Neuronal stem cell (in vitro differentiated cells): ENCODE measurements around the gene TSHZ2.

ENCODE experiments used
- DNase-seq: peaks from one replicate; pipeline ENCODE4 v3.0.0-alpha.2; 2013; ENCODE audit warnings: low spot score
- H2AFZ ChIP-seq: one replicate; pipeline ENCODE4 v1.6.1; 2013; ENCODE audit warnings: mild to moderate bottlenecking, low read length, inconsistent platforms
- H2AK5ac ChIP-seq: 2 replicates; pipeline ENCODE4 v1.6.1; 2013; ENCODE audit warnings: low read depth, mild to moderate bottlenecking, inconsistent platforms, low read length, moderate library complexity, mixed read lengths
- H2BK120ac ChIP-seq: 2 replicates; pipeline ENCODE4 v1.6.1; 2013; ENCODE audit warnings: low read depth, mild to moderate bottlenecking, inconsistent platforms, low read length, moderate library complexity, mixed read lengths
- H2BK12ac ChIP-seq: one replicate; pipeline ENCODE4 v1.6.1; 2013; ENCODE audit warnings: low read length, inconsistent platforms
- H2BK15ac ChIP-seq: 2 replicates; pipeline ENCODE4 v1.6.1; 2013; ENCODE audit warnings: mild to moderate bottlenecking, low read length, inconsistent platforms, mixed read lengths
- H2BK5ac ChIP-seq: one replicate; pipeline ENCODE4 v1.6.1; 2013; ENCODE audit warnings: inconsistent platforms, mild to moderate bottlenecking, low read length, moderate library complexity
- H3K14ac ChIP-seq: one replicate; pipeline ENCODE4 v1.6.1; 2013; ENCODE audit warnings: low read length, inconsistent platforms
- H3K18ac ChIP-seq: 2 replicates; pipeline ENCODE4 v1.6.1; 2013; ENCODE audit warnings: low read length, inconsistent platforms
- H3K23ac ChIP-seq: 2 replicates; pipeline ENCODE4 v1.6.1; 2013; ENCODE audit warnings: low read depth, mild to moderate bottlenecking, mixed read lengths, low read length, inconsistent platforms; ENCODE audit not compliant: poor library complexity
- H3K27ac ChIP-seq: replicated peaks from 3 replicates; pipeline ENCODE4 v1.5.1; 2013; ENCODE audit warnings: low read length, inconsistent platforms
- H3K27me3 ChIP-seq, 3 experiments: 2 replicates each; pipeline ENCODE4 v1.6.1; 2013; ENCODE audit warnings: low read length in 3 of 3, mild to moderate bottlenecking in 2 of 3, inconsistent platforms in 1 of 3, low read depth in 1 of 3, mixed read lengths in 1 of 3, moderate library complexity in 1 of 3; ENCODE audit not compliant: control insufficient read depth in 3 of 3, insufficient read depth in 3 of 3
- H3K36me3 ChIP-seq, 2 donors: replicated peaks in 1 of 2; 2 replicates each; pipeline ENCODE4 v1.6.1; 2013; ENCODE audit warnings: low read length in 2 of 2; ENCODE audit not compliant: control insufficient read depth in 2 of 2, insufficient read depth in 2 of 2
- H3K4ac ChIP-seq: 2 replicates; pipeline ENCODE4 v1.6.1; 2013; ENCODE audit warnings: inconsistent platforms, mild to moderate bottlenecking, low read length, moderate library complexity
- H3K4me1 ChIP-seq, 2 donors: 1 replicate in 1 of 2; 2 replicates in 1 of 2; pipeline ENCODE4 v1.6.1; 2013; ENCODE audit warnings: low read length in 2 of 2, low read depth in 1 of 2; ENCODE audit not compliant: control insufficient read depth in 2 of 2, insufficient read depth in 1 of 2
- H3K4me2 ChIP-seq: one replicate; pipeline ENCODE4 v1.6.1; 2013; ENCODE audit warnings: mild to moderate bottlenecking, low read length, inconsistent platforms; ENCODE audit not compliant: insufficient read depth, poor library complexity, severe bottlenecking
- H3K4me3 ChIP-seq, 2 donors: 2 replicates each; pipeline ENCODE4 v1.5.1; 2013; ENCODE audit warnings: low read length in 2 of 2, mild to moderate bottlenecking in 2 of 2, inconsistent platforms in 1 of 2, moderate library complexity in 1 of 2
- H3K79me1 ChIP-seq: one replicate; pipeline ENCODE4 v1.6.1; 2013; ENCODE audit warnings: low read depth, mild to moderate bottlenecking, inconsistent platforms, low read length, moderate library complexity
- H3K9ac ChIP-seq: one replicate; pipeline ENCODE4 v1.6.1; 2013; ENCODE audit warnings: mild to moderate bottlenecking, low read depth, low read length, inconsistent platforms; ENCODE audit not compliant: poor library complexity
- H3K9me3 ChIP-seq, 2 donors: replicated peaks in 1 of 2; 2 replicates each; pipeline versions ENCODE3 to v1.6.1; 2013; ENCODE audit warnings: low read length in 2 of 2, mild to moderate bottlenecking in 2 of 2, inconsistent platforms in 1 of 2, low read depth in 1 of 2, mixed read lengths in 1 of 2, moderate library complexity in 1 of 2; ENCODE audit not compliant: control insufficient read depth in 2 of 2, insufficient read depth in 1 of 2
- H4K8ac ChIP-seq: one replicate; pipeline ENCODE4 v1.6.1; 2013; ENCODE audit warnings: low read depth, mild to moderate bottlenecking, inconsistent platforms, low read length, moderate library complexity
- H4K91ac ChIP-seq: one replicate; pipeline ENCODE4 v1.6.1; 2013; ENCODE audit warnings: low read length, low read depth, mild to moderate bottlenecking, inconsistent platforms; ENCODE audit not compliant: poor library complexity
- WGBS, 2 donors: extraction: QIAGEN DNeasy Blood & Tissue Kit; methylation state at CpG; one replicate each; pipeline ENCODE4 v1.1.7; 2013; ENCODE audit warnings: missing lambda C conversion rate in 2 of 2, mixed read lengths in 1 of 2; ENCODE audit not compliant: insufficient read length in 2 of 2, insufficient replicate concordance in 1 of 2; ENCODE audit errors: extremely low coverage in 2 of 2; 5-methylcytosine and 5-hydroxymethylcytosine counted together

TSHZ2 gene

DNA sequence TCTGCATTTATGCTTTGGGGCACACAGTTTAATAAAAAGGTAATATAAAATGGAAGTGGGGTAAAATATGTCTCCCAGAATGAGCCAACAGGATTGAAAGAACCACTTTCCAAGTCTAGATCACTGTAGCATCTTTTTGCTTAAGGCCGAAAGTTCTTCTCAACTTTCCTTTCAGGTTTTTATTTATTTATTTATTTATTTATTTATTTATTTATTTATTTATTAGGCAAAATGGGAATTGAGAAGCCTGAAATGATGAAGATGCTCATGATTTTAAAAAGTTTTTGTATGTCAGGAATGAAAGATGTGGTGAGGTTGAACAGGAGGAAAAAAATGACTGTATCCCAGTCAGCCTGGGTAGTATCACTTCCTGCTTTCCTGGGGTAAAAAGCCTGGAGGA is 24.0 kb downstream of the TSHZ2 start:
- no peak for DNase-seq
- H3K27me3 ChIP-seq: no peaks in the 10 kb centered on the region

DNA sequence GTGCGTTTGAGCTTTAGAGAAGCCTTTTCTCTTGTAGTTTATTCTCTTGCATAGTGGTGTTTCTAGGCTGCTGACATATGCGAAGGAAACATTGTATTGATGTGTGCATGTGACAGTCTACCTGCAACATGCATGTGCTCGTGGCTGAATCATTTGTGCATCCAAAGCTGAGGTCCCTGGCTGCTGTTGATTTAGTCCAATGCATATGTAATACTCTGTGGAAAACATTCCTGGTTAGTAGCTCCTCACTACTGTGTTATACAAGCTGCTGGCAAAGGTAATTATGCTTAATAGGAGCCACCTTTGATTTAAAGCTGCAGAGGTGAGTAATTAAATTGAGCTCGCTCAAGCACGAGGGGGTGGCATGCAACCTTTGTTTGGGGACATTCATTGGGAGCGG is 24.5 kb downstream of the TSHZ2 start:
- no peak overlapping the region for H3K18ac ChIP-seq
- no CpG with 5 or more reads among the region's 6 CpGs for WGBS, 2 donors
- peaks cover 5 to 17% of the 10 kb centered on the region in 2 donors for H3K4me1 ChIP-seq
- no peaks in the 10 kb centered on the region for H3K27me3 ChIP-seq
- no peak overlapping the region for H3K14ac ChIP-seq
- no peak overlapping the region for H2BK12ac ChIP-seq
- no peak overlapping the region for H3K4me3 ChIP-seq
- H3K9ac ChIP-seq: no peak overlapping the region
- no peaks in the 10 kb centered on the region for H3K36me3 ChIP-seq
- H4K91ac ChIP-seq: no peak overlapping the region
- DNase-seq: no peak
- H2BK15ac ChIP-seq: no peak overlapping the region
- no peak overlapping the region for H2BK120ac ChIP-seq
- H3K79me1 ChIP-seq: no peaks in the 10 kb centered on the region
- H2AFZ ChIP-seq: no peak overlapping the region
- H3K4me2 ChIP-seq: no peak overlapping the region
- no peaks in the 10 kb centered on the region for H3K9me3 ChIP-seq
- no peak overlapping the region for H3K4ac ChIP-seq
- no peak overlapping the region for H2BK5ac ChIP-seq
- H3K23ac ChIP-seq: no peak overlapping the region
- no peak overlapping the region for H2AK5ac ChIP-seq
- H4K8ac ChIP-seq: no peak overlapping the region
- no peak overlapping the region for H3K27ac ChIP-seq

More for the DNA sequence above, 24.0 kb downstream of the TSHZ2 start:
- Histone ChIP-seq H3K4me1 (peaks cover 3 to 13% of the 10 kb centered on the region in 2 donors), H3K9ac (no peak overlapping the region), H2BK120ac (no peak overlapping the region), H3K9me3 (no peaks in the 10 kb centered on the region), H3K27ac (no peak overlapping the region), H3K4ac (no peak overlapping the region), H3K4me2 (no peak overlapping the region), H2AK5ac (no peak overlapping the region), H2BK15ac (no peak overlapping the region), H3K4me3 (no peak overlapping the region), H3K36me3 (no peaks in the 10 kb centered on the region), H3K18ac (no peak overlapping the region), H2BK12ac (no peak overlapping the region), H2BK5ac (no peak overlapping the region), H3K23ac (no peak overlapping the region), H4K91ac (no peak overlapping the region), H2AFZ (no peak overlapping the region), H3K79me1 (no peaks in the 10 kb centered on the region), H4K8ac (no peak overlapping the region), H3K14ac (no peak overlapping the region)
- no CpG with 5 or more reads among the region's 1 CpG for WGBS, 2 donors

DNA sequence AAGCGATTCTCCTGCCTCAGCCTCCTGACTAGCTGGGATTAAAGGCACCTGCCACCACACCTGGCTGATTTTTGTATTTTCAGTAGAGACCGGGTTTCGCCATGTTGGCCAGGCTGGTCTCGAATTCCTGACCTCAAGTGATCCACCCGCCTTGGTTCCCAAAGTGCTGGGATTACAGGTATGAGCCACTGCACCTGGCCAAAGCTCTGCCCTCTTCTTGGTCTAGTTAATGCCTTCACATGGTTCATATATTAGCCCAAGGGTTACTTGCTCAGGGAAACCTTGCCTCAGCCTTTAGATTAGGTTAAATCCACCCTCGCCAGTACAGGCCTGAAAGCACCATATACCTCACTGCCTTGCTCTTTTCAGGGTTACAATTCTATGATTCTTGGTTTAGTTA is 26.1 kb downstream of the TSHZ2 start:
- H3K23ac ChIP-seq: no peak overlapping the region
- no peaks in the 10 kb centered on the region for H3K36me3 ChIP-seq
- H3K79me1 ChIP-seq: no peaks in the 10 kb centered on the region
- H3K14ac ChIP-seq: no peak overlapping the region
- H2BK120ac ChIP-seq: no peak overlapping the region
- no peak overlapping the region for H3K18ac ChIP-seq
- H2BK15ac ChIP-seq: no peak overlapping the region
- no peak overlapping the region for H2BK5ac ChIP-seq
- DNase-seq: no peak
- H4K8ac ChIP-seq: no peak overlapping the region
- H2BK12ac ChIP-seq: no peak overlapping the region
- no peak overlapping the region for H4K91ac ChIP-seq
- no peaks in the 10 kb centered on the region for H3K27me3 ChIP-seq
- no peak overlapping the region for H3K4ac ChIP-seq
- H3K9ac ChIP-seq: no peak overlapping the region
- peaks cover 9 to 25% of the 10 kb centered on the region in 2 donors for H3K4me1 ChIP-seq
- H2AFZ ChIP-seq: no peak overlapping the region
- H3K27ac ChIP-seq: no peak overlapping the region
- no CpG with 5 or more reads among the region's 6 CpGs for WGBS, 2 donors
- H2AK5ac ChIP-seq: no peak overlapping the region
- no peaks in the 10 kb centered on the region for H3K9me3 ChIP-seq
- no peak overlapping the region for H3K4me2 ChIP-seq
- no peak overlapping the region for H3K4me3 ChIP-seq

GRCh38 chr20:52999040-52999439 is 26.9 kb downstream of the TSHZ2 start:
- no peaks in the 10 kb centered on the region for H3K36me3 ChIP-seq
- H3K4me2 ChIP-seq: no peak overlapping the region
- H3K9me3 ChIP-seq: no peaks in the 10 kb centered on the region
- H3K79me1 ChIP-seq: no peaks in the 10 kb centered on the region
- no peak overlapping the region for H3K18ac ChIP-seq
- no peak overlapping the region for H3K23ac ChIP-seq
- H4K91ac ChIP-seq: no peak overlapping the region
- no peak overlapping the region for H2BK12ac ChIP-seq
- H3K14ac ChIP-seq: no peak overlapping the region
- no peak overlapping the region for H2AK5ac ChIP-seq
- no peaks in the 10 kb centered on the region for H3K27me3 ChIP-seq
- no peak overlapping the region for H3K4me3 ChIP-seq
- H3K9ac ChIP-seq: no peak overlapping the region
- no peak overlapping the region for H2BK15ac ChIP-seq
- H4K8ac ChIP-seq: no peak overlapping the region
- no peak overlapping the region for H3K4ac ChIP-seq
- WGBS, 2 donors: no CpG with 5 or more reads among the region's 2 CpGs
- peaks cover 8 to 24% of the 10 kb centered on the region in 2 donors for H3K4me1 ChIP-seq
- H2BK5ac ChIP-seq: no peak overlapping the region
- no peak overlapping the region for H2AFZ ChIP-seq
- no peak overlapping the region for H3K27ac ChIP-seq
- DNase-seq: no peak
- no peak overlapping the region for H2BK120ac ChIP-seq
